HG03575 (cell line): ENCODE measurements around the gene C10orf71.

ENCODE experiments used
- ATAC-seq: cut with Tn5 transposase; IDR thresholded peaks from one replicate; pipeline ENCODE4 v1.9.1; 2021; ENCODE audit not compliant: unreplicated experiment, insufficient number of reproducible peaks, low FRiP score; ENCODE audit errors: extremely low read depth

The C10orf71 gene

DNA sequence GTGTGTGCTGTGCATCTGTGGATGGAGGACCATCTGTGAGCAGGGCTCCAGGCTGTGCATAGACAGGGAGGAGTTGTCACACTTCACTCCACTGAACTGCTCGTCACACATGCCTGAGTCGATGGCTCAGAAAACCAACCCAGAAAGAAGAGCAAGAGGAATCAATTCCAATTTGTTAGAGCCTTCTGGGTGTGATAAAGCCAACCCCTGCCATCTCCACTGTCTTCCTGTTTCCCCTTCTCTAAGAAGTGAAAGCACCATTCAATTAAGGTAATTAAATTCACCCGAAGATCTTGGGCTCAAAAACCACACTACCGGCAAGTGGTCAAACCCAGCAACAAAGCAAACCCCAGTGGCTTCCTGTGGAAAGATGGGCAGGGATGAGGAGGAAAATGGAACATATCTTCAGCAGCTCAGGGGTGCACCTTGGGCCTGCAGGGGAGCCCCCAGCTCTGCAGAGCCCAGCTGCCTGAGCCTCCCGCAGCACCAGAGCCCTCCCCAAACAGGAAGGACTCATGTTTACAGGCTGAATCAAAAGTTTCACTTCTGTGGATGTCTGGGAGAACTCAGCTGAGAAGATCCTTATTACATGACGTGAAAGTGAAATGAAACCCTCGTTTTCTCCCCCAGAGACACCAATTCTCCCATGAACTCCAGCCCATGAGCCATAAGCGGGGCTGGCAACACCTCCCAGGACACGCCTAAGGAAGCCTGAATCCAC is 10.9 kb downstream of the C10orf71 start:
- no peak for ATAC-seq

DNA sequence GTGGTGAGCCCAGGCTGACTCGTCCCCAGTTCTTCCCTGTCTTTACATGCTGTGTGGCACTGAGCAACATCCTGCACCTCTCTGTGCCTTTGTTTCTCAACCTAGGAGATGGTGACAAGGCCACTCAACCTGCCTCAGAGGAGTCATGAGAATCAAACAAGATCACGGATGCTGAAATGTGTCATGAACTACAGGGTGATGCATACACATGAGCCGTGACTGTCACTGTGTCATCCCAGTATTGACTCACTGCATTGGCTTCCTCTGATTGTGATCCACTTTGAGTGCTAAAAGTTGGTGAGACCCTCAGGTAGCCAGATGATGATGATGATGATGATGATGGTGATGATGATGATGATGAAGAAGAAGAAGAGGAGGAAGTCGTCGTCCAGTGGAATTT is 11.5 kb downstream of the C10orf71 start:
- ATAC-seq, result no peak

DNA sequence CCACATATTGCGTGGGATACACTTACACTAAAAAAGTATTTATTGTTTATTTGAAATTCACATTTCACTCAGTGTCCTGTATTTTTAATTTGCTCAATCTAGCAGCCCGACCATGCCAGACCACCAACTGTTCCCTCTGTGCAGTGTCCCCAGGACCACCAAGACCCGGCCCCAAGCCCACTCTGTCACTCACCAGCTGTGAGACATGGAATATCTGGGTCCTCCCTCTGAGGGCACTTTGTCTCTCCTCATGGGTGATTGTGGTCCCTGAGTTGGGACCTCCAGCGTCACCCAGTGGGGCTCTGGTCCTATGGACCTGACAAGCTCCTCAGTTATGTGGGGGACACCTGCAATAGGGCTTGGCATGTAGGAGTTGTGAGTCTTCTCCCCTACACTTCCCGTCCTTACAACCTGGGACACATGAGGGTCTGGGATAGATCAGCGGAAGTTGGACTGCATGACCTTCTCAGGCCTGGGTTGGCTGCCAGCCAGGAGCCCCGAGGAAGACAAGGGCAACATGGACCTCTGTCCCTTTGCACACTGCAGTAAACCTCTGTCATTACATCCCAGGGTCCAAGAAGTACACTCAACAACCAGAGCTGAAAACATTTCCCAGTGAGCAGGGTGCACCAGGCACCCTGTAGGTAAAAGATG is 12.1 kb downstream of the C10orf71 start:
- no peak for ATAC-seq

DNA sequence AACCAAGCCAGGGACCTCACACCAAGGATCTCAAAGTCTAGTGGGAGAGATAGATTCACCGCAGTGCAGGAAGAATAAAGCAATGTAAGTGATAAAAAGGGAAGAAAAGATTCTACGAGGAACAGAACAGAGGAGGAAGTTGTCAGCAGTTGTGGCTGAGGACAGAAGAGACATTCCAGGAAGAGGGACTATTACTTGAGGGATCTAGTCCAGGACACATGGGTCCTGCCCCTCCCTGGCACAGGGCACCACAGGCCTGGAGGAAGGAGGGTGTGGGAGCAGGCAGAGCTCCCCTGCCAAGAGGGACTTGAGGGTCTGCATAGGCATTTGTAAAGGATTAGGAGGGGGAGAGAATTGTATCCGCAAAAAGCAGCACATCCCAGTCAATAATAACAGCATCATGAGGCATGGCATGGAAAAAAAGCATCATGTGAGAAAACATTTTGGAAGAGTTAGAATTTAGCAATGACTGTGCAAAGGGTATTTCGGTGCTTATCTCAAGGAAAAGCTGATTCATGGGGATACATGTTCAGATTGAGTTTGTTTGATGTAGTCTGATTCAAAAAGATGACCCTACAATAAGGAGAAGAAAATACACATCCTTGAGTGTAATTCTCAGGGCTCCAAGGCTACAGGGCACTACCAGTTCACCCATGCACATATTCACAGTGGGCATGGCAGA is 12.7 kb downstream of the C10orf71 start:
- no peak for ATAC-seq

DNA sequence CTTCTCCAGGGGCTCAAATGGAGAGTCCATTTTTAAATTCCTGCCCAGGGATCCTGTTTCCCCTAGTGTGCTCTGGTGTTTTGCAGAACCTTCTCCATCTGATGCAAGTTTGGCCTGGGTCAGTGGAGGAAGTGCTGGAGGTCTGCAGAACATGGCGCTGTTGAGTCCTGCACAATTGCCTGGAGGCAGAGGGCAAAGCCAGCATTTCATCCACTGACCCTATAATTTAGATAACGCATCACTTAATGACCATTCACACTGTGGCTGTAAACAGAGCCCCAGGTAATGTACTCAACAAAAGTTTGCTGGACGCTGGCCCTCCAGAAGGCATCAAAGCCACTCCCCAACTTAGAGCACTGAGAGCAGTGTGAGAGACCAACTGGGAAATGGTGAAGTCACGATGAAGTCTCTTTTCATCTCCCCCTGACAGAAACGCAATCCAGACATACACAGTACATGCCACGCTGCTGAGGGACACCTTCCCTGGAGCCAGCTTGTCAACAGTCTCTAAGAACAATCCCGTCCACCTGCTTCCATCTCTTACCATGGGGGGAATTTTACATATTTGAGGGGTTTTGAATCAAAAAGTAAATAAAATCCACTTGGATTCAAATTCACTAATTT is 13.4 kb downstream of the C10orf71 start:
- no peak for ATAC-seq

DNA sequence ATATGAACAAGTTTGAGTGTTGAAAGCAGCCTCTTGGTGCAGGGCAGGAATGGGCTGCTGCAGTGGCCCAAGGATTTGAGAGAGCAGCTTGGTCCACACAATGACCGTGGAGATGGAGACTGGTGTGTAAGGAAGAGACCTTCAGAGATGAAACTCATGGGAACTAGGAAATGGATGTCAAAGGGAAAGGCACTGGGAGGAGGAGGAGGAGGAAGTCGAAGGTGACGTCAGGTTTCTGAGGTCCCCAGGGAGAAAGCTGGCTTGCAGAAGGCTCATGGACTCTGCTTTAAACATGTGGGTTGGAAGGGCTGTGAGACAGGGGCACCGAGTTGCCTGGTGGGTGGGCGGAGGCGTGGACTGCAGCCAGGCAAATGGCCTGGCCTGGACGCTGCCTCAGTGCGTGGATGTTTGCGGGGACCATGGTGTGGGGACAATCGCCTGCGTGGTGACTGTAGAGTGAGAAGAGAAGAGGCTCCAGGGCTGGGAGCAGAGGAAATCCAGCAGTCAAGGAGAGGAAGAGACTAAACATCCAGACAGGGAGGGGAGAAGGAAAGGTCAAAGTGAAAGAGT is 14.6 kb downstream of the C10orf71 start:
- ATAC-seq, result no peak

DNA sequence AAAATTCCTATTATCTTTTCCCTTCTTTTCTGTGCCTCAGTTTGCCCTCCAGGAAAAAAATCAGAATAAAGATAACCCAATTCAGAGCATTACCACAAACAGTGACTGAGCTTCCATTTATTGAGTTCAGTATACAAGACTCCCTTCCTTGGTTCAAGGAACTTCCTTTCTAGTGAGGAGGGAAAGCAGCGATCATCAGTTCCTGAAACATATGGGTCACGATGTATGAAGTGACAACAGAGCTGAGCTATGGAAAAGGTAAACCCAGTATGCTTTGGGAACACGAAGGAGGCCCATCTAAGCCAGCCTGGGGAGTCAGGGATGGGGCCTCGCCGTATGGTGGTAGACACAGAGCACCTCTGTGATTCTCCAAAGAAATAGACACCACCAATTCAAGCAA is 15.8 kb downstream of the C10orf71 start:
- no peak for ATAC-seq

DNA sequence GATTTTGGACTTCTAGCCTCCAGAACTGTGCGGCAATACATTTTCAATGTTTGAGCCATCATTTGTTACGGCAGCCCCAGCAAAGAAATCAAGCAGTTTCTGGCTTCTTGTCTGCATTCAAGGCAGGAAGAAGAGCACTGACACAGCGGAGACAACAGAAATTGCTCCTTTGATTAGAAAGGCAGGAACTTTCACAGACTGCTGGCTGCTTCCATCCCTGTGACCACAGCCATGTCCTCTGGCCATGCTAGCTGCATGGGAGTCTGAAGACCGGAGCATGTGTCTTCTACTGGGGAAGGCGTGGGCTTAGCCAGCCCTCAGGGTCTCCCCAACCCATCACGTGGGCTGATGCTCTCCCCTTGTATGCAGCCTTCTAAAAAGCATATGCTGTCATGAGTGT is 19.1 kb downstream of the C10orf71 start:
- ATAC-seq, result no peak

DNA sequence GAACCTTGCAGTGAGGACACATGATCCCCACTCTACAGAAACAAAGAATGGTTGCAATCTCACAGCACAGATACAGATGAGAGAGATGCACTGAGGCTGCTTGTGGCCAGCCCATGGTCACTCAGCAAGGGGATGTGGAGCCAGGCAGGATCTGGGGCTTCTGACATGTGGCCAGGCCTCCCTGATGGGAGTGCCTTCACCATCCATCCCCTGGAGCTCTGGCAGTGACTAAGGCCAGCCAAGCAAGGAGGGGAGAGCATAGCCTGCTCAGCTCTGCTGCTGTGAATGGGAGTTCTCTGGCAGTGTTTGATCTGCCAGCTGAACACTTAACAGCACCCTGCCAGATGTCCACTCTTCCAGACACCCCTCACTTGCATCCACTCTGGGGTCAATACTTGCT is 19.8 kb downstream of the C10orf71 start:
- no peak for ATAC-seq

DNA sequence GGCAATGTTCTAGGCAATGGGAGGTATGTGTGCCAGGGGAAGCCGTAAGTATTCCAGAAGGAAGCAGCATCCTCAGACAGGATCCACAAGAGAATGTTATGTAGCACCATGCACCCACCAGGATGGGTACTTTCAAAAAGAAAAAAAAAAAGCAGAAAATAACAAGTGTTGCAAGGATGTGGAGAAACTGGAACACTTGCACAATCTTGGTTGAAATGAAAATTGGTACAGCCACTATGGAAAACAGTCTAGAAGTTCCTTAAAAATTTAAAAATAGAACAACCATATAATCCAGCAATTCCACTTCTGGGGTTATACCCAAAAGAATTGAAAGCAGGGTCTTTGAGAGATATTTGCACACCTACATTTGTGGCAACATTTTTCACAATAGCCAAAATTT is 20.2 kb downstream of the C10orf71 start:
- ATAC-seq, result no peak

DNA sequence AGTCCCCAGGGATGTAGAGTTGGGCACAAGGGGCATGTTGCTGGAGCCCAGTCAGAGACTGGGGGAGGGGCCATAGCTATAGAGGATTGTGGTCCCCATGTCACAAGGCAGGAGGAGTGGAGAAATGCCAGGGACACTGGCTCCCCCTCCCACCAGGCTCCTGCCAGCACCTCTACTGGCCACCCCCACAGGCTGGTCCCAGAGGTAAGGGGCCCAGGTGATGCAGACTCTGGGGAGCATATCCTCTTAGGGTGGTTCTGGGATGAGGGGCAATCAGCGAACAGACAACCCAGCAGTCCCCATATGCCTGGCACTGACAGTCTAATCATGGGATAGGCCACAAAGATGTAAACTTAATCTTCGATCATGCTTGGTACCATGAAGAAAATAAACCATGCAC is 21.2 kb downstream of the C10orf71 start:
- ATAC-seq, result no peak

DNA sequence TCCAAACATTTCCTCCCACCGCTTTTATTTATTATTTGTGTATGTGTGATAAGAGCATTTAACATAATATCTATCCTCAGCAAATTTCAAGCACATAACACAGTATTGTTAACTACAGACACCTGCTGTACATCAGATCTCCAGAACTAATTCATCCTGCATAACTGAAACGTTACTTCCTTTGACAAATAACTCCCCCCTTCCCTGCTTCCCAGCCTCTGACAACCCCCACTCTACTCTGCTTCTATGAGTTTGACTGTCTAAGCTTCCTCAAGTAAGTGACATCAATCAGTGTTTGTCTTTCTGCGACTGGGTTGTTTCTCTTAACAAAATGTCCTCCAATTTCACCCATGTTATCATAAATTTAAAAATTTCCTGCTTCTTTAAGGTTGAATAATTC is 22.1 kb downstream of the C10orf71 start:
- no peak for ATAC-seq

DNA sequence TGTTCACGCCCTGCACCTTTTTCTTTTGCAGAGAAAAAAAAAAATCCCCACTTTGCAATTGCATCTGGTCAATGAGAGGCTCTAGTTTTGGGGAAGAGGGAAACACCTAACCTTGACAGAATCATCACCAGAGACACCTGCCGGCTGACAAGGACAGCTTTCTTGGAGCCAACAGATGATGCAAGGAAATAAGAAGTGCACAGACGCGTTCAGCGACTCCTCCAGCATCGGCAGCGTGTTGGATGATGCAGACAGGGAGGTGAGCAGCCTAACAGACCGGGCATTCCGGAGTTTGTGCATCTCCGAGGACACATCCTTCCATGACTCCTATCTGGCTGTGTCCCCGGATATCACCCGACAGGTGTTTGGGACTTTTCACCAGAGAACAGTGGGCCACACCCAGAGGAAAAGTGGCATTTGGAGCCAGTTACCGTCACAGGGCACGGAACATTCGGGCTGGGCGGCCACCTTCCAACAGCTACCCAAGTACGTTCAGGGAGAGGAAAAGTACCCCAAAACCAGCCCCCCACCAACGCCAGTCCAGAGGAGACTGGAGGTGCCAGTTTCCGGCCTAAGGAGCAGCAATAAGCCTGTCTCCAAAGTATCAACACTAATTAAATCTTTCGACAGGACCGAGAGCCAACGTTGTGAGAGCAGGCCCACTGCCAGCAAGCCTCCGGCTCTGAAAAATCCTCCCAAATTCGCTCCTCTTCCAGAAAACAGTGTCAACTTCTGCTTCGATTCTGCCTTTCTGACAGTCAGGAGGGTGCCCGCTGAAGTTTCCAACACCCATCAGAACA is 23.6 kb downstream of the C10orf71 start:
- ATAC-seq, result no peak

DNA sequence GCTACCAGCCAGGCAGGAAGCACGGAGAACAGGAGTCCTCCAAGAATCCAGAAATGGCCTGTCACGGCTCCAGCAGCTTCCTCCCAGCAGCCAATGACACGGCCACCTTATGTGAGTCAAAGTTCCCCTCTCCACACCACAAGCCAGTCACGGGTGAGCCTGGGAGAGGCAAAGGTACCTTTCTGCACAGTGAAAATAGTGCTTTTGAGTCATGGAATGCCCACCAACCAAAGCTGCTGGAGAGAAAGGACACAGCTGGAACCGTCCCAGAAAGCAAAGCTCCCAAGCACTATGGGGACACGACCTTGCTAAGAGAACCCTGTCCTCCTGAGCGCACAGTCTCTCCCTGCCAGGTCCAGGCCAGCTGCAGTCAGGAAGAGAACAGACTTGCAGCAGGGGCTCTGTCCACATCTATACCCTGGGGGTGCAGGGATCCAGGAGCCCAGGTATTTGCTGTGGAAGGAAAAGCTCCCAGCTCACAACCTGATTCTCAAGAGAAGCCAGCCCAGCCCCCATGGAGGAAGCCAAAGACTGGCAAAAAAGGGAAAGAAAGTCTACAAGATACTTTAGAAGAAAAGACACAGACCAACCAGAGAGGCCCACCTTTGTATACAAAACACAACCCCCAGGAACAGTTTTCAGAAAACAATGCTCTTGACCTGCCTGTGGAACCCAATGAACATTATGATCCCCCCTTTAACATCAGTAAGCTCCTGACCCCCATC is 24.4 kb downstream of the C10orf71 start:
- ATAC-seq, result no peak

DNA sequence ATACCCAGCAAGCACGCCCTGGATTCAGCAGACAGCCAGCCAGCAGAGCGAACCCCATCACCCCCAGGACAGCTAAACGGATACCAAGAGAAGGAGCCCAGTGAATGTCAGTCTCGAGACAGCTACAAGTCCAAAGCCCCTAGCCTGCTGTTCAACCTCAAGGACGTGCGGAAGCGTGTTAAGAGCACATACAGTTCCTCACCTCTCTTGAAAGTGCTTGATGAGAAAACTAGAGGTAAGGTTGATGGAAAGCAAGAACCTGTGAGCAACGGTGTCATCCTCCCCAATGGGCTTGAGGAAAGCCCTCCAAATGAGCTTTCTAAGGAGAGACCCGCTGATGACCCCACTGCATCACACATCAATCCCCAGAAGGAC is 24.9 kb downstream of the C10orf71 start:
- ATAC-seq, result no peak

DNA sequence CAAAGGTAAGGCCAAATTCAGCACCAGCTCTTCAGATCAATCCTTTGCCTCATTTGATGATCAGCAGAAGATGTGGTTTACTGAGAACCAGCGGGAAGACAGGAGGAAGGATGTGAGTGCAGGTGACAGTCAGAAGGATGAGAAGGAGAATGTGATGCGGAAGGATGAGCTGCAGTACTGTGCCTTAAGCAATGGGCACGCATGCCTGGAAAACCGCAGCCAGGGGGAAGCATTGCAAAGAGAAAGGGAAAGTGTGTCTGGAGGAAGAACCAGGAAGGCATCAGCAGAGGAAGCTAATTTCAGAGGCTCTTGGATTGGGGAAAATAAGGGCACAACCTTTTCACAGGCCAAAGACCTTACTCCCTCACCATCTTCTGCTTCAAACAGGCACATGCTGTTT is 25.7 kb downstream of the C10orf71 start:
- no peak for ATAC-seq

DNA sequence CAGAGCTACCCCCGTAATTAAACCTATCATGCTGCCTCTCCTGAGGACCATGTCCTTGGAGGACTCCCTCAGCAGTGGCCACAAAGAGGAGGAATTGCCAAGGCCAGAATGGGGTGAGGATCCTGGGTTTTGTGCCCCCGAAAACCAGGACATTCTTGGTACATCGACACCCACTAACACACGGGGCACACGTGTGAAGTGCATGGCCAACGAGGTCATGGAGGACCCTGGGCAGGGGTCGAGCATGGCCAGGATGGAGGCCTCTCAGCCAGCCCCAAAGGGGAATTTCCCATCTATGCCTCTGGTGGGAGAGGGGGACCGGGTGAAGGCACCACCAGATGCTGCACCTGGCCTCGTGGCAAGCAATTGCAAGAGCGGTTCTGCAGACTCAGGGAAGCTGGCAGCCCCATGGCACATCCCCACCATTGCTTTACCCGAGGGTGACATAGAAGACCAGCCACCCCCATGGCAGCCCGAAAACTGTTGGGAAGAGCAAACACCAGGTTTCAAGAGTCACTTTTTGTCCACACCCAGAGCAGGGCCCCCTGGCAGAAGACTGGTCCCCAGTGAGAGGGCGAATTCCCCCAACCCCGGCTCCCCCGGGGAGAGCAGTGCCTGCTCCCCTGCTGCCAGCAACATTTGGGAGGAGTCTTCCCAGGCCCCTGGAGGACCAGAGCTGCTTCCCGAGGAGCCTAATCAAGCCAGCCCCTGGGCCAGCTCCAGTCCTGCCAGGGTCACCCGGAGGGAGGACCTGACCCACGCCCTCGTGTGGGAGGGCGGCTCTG is 26.4 kb downstream of the C10orf71 start:
- ATAC-seq, result no peak
